HG03439 (cell line): ENCODE data around the gene MARK1.
A peak's percentile ranks its signal among the peaks of the same experiment; 100 is the strongest.

Experiments used
- ATAC-seq: cut with Tn5 transposase; IDR thresholded peaks from one replicate; pipeline ENCODE4 v1.9.1; 2021; ENCODE audit warnings: mild to moderate bottlenecking, moderate library complexity; ENCODE audit not compliant: unreplicated experiment

Gene MARK1

DNA sequence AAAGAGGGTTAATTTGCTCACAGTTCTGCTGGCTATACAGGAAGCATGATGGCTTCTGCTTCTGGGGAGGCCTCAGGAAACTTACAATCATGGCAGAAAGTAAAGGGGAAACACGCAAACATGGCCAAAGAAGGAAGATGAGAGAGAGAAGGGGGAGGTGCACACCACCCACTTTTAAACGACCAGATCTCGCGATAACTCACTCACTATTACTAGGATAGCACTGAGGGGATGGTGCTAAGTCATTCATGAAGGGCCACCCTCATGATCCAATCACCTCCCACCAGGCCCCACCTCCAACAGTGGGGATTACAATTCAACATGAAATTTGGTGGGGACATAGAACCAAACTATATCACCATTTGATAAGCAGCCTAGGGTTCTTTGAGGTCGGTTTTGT, 159.9 kb downstream of the MARK1 start:
- ATAC-seq: no peak

DNA sequence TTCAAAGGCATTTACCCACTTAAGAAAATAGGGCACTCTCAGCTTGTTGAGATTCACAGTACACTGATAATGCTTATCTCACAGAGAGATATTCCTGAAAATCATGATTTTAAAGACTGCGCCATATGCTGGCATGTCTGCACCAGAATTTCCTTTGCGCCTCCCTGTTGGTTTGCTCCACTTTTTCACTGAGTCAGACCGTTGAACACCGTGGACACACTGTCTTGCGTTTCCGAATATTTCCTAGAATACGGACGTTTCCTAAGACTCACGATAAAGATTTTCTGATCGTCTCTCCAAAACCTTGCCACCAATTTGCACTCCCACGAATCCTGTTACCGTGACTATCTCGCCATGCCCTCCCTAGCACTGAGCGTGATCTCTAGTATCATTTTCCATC, 161.7 kb downstream of the MARK1 start:
- ATAC-seq: no peak

DNA sequence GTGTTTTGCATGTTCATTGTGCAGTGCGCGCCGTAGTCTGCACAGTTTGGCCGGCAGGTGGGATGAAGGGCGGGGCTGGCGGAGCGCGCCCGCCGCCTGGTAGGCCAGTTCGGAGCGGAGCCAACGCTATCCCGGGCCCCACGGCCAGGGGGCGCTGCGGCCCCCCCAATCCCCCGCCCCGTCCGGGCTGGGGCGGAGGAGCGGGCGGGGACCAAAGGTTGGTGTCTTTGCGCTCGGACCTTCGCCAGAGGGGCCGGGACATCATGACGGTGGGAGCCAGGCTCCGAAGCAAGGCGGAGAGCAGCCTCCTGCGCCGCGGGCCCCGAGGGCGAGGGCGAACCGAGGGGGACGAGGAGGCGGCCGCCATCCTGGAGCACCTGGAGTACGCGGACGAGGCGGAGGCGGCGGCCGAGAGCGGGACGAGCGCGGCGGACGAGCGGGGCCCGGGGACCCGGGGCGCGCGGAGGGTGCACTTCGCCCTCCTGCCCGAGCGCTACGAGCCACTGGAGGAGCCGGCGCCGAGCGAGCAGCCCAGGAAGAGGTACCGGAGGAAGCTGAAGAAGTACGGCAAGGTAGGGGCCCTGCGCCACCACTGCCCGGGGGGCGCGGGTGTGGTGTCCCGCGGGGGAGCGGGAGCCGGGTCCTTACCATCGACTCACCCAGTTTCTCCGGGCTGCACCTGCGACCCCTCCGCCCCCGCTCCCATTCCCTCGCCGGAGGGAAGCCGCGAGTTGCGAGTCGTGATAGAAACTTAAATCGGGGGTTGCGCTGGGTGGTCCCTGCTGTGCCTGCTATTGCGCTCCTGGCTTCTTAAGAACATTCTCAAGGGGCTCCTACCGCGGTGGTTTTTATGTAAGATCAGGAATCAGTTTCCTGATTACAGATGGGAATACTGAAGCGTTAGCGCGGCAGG, 162.5 kb downstream of the MARK1 start, which contains the start of gene C1orf115:
C1orf115 (plus strand) TSS at position 224 of the 913 bp plus-strand sequence; CDS start at position 264, 40 bp downstream.
- peak; percentile 90 for ATAC-seq

DNA sequence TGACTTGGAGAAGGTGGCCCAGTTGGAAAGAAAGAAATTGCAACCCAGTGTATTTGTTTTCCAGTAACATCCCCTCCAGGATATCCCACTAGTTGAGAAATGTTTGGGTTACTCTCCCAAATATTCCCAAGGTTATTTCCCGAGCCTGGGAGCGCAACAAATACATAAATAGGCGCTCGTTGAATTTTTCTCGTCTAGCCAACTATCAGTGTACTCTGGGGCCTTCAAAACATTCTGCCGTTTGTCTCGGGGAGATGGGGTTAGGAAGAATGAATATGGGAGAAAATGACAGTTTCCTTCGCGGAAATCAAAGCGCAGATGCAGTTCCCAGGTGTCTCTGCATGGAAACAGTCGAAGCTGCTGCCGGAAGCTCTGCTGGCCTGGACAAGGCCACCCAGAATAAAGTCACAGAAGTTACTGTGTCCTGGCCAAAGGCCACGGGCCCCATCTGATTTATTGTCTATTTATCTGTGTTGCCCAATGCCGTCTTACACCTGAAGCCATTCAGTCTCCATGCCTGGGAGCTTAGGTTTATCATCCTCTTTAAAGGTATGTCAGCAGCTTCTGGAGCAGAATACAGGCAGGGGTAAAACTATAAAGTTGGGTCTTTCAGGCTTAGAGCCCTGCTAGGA, 163.2 kb downstream of the MARK1 start:
- ATAC-seq: no peak

DNA sequence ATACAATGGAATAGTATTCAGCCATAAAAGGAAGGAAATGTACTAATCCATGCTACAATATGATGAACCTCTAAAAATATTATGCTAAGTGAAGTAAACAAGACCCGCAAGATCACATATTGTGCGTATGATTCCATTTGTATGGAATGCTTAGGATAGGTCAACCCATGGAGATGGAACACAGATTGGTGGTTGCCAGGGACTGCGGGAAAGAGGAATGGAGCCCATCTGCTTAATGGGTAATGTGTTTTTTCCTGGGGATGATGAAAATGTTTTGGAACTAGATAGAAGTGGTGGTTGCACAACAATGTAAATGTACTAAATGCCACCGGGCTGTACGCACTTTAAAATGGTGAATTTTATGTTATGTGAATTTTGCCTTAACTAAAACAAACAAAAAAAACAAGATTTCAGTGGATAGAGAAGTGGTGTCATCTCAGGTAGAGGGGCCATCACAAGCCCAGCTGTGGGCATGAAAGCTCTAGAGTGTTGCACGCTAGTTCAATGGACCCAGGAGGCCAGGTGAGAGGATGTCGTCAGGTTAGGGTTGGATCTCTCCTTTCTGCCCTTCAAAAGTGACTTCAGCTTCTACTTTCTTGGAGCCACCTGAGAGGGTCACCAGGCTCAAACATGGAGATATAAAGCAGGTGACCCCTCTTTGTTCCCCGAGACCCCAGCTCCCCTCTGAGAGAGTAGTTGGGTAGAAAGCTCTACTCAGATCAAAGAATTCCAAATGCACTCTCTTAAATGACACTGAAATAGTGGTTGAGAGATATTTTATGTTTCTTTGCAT, 164.7 kb downstream of the MARK1 start:
- no peak for ATAC-seq

DNA sequence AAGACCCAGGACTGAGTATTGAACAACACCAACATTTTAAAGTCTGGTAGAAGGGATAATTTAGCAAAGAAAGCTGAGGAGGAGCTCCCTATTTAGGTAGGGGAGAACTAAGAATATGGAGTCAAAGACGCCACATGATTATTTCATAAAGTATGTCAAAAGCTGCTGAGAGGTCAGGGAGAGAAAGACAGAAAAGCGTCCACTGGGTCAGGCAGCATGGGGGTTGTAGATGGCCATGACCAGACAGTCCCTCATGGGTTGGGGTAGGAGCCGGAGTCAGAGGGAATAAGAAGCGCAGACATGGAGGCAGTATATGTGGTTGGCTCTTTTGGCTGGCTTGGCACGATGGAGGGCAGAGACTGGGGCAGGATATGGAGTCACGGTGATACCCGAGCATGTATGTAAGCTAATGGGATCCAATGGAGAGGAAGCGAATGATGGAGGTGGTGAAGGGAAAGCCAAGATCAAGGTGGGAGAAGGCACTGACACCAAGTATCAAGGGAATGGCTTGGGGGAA, 167.0 kb downstream of the MARK1 start:
- ATAC-seq: no peak

DNA sequence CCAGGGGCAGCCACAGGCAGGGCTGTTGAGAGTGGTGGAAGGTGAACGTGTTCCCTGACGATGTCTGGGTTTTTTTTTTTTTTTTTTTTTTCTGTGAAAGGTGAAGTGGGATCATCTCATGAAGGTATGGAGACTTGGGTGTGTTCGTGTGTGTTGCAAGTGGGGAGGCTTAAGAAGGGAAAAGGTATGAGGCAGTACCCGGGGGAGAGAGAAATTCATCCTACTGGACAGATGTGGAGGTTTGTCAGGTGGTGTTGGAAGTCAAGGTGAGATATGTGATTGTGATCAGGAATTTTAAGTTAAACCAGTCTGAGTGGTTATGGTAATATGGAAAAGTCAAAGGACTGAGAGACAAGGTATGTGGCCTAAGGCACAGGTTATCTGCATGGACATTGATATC, 167.5 kb downstream of the MARK1 start:
- no peak for ATAC-seq

DNA sequence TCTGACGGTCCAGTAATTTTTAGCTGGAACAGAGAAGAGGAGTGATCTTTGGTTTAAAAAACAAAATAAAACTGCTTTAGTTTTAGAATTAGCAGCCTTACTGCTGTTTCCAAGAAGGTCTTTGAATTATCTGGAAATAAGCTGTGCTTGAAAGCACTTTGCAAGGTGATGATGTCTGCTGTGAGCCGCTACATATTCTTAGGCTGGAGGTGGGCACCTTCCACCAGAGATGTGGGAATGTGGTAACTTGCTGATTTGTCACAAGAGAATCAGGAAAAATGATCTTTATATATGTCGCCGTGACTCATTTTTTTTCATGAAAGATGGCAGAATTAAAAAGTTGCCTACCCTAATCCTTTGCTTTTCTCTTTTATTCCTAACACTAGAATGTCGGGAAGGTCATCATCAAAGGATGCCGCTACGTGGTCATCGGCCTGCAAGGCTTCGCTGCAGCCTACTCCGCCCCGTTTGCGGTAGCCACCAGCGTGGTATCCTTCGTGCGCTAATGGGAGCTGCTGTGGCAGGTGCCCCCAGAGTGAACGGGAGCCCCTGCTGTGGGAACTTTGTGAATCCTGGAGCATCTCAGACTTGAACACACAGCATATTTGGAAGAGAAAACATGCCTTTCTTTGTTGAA, 168.4 kb downstream of the MARK1 start:
- no peak for ATAC-seq

DNA sequence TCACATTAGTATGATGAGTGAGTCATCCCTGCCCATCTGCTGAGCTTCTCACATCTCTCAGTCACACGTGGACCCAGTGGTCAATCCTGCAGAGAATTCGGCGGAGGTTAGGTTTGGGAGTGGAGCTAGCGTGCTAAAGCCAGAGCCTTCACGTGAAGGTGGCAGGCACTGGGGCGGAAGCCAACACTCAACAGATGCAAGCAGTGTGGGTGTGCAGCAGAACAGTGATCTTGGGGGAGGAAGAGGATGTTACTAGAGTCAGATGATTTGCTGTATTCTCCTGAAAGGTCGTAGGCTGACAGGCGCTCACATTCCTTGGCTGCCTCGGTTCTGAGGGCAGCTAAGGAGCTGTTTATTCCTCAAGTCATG, 168.9 kb downstream of the MARK1 start:
- ATAC-seq: no peak

DNA sequence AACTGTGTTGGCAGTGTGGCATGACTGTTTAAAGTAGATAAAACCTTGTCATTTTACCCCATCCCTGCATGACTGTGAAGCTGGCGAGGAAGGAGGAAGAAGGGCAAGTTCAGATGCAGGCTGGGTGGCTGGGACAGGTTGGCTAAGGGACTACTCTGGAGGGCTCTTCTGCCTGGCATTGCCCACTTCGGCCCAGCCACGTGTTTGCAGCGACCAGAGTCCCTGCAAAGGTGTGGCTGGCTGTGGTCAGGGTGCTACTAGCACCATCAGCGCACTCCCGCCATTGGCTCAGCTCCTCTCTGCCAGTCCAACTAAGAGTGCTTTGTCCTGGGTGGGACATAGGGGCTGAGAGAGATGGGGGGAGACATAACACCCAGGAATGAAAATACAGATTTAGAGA, 169.4 kb downstream of the MARK1 start:
- no peak for ATAC-seq

DNA sequence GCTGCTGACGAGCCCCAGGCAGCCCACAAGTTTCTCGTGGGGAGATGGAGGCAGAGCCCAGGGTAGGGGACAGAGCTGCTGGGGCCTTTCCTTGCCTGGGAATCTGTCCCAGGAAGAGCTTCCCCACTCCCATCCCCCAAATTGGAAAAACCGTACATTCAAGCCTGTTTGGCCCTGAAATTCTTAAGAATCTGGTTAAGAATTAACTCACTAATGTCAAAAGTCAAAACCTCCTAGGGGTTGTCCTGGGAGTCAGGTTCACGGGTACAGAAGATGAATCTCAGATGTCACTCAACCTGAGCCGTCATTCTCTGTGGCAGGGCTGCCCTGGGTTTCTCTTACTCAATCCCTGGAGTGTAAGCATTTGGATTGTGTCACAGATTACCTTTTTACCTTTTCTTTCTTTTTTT, 170.7 kb downstream of the MARK1 start:
- no peak for ATAC-seq

DNA sequence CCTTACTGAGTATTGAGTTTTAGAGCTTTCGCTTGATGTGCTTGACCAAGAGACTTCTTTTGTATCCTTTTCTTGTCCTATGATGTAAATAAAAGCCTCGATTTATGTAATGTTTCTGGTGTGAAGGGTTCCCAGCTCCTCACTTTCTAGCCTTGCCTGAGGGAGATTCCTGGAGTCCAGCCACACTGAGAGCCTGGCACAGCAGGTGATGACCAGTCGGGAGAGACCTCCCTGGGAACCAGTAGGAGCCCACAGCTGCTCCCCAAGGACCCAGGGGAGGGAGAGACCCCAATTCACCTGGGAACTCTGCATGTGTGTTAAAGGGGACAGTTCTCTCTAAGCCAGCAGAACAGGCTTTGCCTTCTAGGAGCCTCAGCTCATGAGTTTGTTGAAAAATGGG, 171.1 kb downstream of the MARK1 start:
- ATAC-seq: no peak

DNA sequence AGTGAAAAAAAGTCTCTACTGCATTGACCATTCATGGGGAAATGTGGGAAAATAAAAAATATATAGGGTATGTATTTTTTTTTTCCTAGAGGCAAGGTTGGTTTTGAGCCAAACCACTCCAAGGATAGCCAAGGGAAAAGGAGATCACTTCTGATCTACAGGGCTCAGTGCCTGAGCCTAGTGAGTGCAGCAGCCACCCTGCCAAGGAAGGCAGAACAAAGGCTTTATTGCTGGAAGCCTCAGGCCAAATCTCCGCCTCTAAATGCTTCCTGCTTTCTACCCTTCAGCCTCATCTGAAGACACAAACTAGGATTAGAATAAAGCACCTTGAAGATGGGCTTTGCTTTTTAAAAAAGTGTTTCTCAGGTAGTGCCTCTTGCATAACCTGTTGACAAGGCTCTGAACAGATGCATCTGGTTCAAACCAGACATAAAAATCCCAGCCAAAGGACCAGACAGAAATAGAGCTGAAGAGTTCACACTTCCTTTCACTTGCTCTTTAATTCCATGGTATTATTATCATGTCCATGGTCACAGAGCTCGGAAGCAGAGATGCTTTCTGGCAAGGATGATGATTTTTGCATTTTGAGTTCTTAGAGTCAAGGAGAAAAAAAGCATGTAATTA, 172.7 kb downstream of the MARK1 start:
- no peak for ATAC-seq

DNA sequence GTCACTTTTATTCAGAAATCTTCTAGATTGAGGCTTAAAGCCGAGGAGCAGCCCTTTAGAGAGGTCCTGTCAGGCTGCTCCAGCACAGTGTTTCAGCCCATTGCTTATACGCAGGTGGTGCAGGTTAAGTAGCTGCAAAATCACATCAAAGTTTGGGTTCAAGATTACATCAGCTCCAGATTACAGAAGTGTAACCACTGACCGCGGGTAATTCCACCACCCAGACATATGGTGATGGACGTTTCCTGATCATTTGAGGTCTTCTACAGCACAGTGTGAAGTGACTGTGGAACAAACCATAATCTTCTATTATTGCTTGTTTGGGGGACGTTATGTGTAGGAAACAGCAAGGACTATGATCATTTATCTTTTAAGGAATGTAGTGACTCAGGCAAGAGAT, 174.0 kb downstream of the MARK1 start:
- ATAC-seq: no peak

DNA sequence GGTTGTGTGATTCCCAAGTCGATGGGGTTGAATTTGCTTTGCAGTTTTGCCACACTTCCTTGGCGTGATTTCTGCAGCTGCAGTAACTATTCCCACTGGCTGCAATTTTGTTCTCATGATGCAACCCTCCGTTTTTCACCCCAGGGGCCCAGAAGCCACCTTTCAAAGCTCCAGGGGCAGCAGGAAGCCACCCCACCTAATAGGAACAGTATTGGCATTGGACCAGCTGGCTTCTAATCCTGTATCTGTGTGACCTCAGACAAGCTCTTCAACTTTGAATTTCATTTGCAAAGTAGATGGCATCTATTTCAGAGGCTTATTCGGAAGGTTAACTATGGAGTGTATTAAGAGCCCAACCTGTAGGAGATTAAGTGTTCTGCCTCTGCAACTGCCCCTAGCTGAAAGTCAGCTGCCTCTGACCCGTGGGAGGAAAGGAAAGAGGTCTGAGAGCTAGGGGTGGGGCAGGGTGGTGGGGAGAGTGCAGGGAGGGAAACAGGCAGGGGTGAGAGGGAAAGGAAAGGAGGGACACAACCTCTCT, 174.9 kb downstream of the MARK1 start:
- no peak for ATAC-seq

DNA sequence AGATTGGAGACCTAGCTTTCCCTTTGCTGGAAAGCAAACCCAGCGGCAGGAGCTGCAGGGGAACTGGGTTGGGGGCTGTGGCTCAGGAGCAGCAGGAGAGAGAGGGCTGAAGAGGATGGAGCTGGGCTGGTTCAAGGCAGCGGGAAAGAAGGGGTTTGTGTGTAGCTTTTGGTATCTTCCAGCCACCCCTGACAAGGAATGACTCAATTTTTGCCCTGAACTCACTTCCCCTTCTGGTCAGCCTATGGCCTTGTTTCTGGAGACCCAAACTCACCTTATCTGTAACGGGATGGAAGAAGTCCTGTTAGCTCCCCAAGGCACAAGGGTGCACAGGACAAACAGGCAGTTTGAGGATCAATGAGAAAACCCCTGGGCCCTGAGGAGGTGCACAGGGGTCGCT, 175.4 kb downstream of the MARK1 start:
- ATAC-seq: no peak

DNA sequence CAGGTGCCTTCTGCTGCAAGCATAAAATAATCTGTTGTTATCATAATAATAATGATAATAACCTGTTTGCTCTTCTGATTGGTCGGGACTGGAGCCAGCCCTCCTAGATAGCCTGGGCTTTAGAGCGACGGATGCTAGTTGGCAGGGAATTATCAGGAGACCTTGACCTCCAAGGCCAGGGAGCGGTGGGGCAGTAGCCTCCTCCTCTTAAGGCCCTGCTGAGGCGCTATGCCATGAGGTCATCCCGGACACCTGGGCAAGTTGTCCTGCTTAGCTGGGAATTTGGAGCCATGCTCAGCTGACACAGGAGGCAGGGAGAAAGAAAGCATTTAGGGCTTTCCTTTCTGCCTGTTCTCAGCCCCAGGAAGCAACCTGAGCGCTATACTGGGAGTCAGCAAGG, 177.8 kb downstream of the MARK1 start:
- ATAC-seq: no peak

DNA sequence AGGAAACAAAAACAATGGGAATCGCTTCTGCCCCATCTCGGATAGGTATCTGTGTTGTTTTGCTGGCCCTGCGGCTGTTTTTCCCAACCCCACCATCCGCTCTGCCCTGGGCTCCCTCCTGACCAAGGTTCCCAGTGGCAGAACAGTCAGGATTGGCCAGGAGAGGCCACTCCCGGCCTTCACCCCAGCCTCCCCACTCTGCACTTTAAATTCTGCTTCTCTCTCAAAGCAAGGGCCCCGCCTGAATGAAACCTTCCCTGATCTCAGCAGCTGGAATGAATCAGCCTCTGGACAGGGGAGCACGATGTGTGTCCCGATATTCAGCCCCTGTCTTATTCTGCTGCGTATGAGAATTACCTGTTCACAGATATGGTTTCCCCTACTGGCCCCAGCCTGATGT, 178.5 kb downstream of the MARK1 start:
- ATAC-seq: no peak

DNA sequence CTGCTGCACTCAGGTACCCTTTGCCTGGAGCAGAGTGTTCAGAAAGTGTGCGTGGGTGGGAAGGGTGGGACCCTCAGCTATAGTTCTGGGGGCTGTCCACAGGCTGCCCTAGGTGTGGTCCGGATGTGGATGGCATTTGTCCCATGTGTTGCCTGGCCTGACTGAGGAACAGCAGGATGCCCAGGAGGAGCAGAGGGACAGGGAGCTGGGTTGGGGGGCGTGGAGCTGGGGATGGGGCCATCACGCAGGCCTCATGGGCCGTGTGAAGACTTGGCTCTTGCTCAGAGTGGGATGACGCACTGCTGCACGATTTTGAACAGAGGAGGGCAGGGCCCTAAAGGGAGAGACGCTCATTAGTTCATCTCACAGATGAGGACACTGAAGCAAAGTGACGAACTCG, 179.2 kb downstream of the MARK1 start:
- ATAC-seq: no peak

DNA sequence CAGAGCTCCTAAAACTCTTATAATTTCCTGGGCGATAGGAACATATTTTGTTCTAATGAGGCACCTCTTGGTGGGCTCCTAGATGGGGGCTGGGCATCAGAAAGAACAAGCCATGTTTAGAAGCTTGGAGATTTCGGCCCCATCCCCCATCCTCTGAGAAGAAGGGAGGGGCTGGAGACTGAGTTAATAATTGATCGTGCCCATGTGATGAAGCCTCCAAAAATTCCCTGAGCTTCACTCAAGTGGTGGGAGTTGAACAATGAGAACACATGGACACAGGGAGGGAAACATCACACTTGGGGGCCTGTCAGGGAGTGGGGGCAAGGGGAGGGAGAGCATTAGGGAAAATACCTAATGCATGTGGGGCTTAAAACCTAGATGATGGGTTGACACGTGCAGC, 180.3 kb downstream of the MARK1 start:
- ATAC-seq: no peak
